ENCODE results near the gene BICD1.
A peak's percentile ranks its signal among the peaks of the same experiment; 100 is the strongest.

BICD1 gene

GRCh38 chr12:32307326-32307725 is 200.7 kb downstream of the BICD1 start:
- no peak overlapping the region for H3K4me2 ChIP-seq
- no peak overlapping the region for H3K4me3 ChIP-seq (IDR thresholded peaks at IDR 0.05; ENCODE audit: insufficient read depth, low read depth, low read length)
- no peak overlapping the region for H3K9ac ChIP-seq
- H2AFZ ChIP-seq (ENCODE audit: low read depth), result no peak overlapping the region
- H3K27me3 ChIP-seq (ENCODE audit: insufficient read depth, low read depth), result no peaks in the 10 kb centered on the region
- H4K20me1 ChIP-seq (ENCODE audit: insufficient read depth), result no peaks in the 10 kb centered on the region
- H3K79me2 ChIP-seq (ENCODE audit: insufficient read depth, low read depth), result no peaks in the 10 kb centered on the region
- H3K36me3 ChIP-seq (ENCODE audit: insufficient read depth), result no peaks in the 10 kb centered on the region
- H3K4me1 ChIP-seq (ENCODE audit: low read depth, poor library complexity, severe bottlenecking), result peaks cover 10% of the 10 kb centered on the region
- no peak for TF ChIP-seq CTCF (conservative IDR thresholded peaks at IDR 0.05; ENCODE audit: low read depth, low read length)
- H3K27ac ChIP-seq, result no peak overlapping the region

- Histone ChIP-seq H3K79me2 (ENCODE audit: insufficient read depth, low read depth) (no peaks in the 10 kb centered on the region), H3K27me3 (ENCODE audit: insufficient read depth, low read depth) (no peaks in the 10 kb centered on the region), H2AFZ (ENCODE audit: low read depth) (no peak overlapping the region), H3K4me3 (IDR thresholded peaks at IDR 0.05; ENCODE audit: insufficient read depth, low read depth, low read length) (no peak overlapping the region), H3K27ac (no peak overlapping the region), H3K36me3 (ENCODE audit: insufficient read depth) (no peaks in the 10 kb centered on the region), H3K9ac (no peak overlapping the region), H3K4me2 (no peak overlapping the region), H4K20me1 (ENCODE audit: insufficient read depth) (no peaks in the 10 kb centered on the region), H3K4me1 (ENCODE audit: low read depth, poor library complexity, severe bottlenecking) (peaks cover 7% of the 10 kb centered on the region)
- TF ChIP-seq CTCF (conservative IDR thresholded peaks at IDR 0.05; ENCODE audit: low read depth, low read length), result no peak
These were observed 203.4 kb downstream of the BICD1 start for GRCh38 chr12:32309811-32310736.

- no peak overlapping the region for H3K4me2 ChIP-seq
These were observed 205.5 kb downstream of the BICD1 start for GRCh38 chr12:32312049-32312670.

GRCh38 chr12:32322354-32322753 is 215.7 kb downstream of the BICD1 start:
- Histone ChIP-seq H3K79me2 (ENCODE audit: insufficient read depth, low read depth) (no peaks in the 10 kb centered on the region), H3K4me2 (no peak overlapping the region), H3K4me1 (ENCODE audit: low read depth, poor library complexity, severe bottlenecking) (no peaks in the 10 kb centered on the region), H3K4me3 (IDR thresholded peaks at IDR 0.05; ENCODE audit: insufficient read depth, low read depth, low read length) (no peak overlapping the region), H4K20me1 (ENCODE audit: insufficient read depth) (no peaks in the 10 kb centered on the region), H3K27me3 (ENCODE audit: insufficient read depth, low read depth) (no peaks in the 10 kb centered on the region), H3K9ac (no peak overlapping the region), H2AFZ (ENCODE audit: low read depth) (no peak overlapping the region), H3K36me3 (ENCODE audit: insufficient read depth) (no peaks in the 10 kb centered on the region), H3K27ac (no peak overlapping the region)
- TF ChIP-seq CTCF (conservative IDR thresholded peaks at IDR 0.05; ENCODE audit: low read depth, low read length), result no peak

More at GRCh38 chr12:32312049-32312670, 205.5 kb downstream of the BICD1 start:
- H3K36me3 ChIP-seq (ENCODE audit: insufficient read depth), result no peaks in the 10 kb centered on the region
- no peak overlapping the region for H3K4me3 ChIP-seq (IDR thresholded peaks at IDR 0.05; ENCODE audit: insufficient read depth, low read depth, low read length)
- TF ChIP-seq CTCF (conservative IDR thresholded peaks at IDR 0.05; ENCODE audit: low read depth, low read length), result peak; percentile 61
- H3K9ac ChIP-seq, result no peak overlapping the region
- H4K20me1 ChIP-seq (ENCODE audit: insufficient read depth), result no peaks in the 10 kb centered on the region
- H3K4me1 ChIP-seq (ENCODE audit: low read depth, poor library complexity, severe bottlenecking), result peaks cover 6% of the 10 kb centered on the region
- H3K79me2 ChIP-seq (ENCODE audit: insufficient read depth, low read depth), result no peaks in the 10 kb centered on the region
- no peaks in the 10 kb centered on the region for H3K27me3 ChIP-seq (ENCODE audit: insufficient read depth, low read depth)
- H2AFZ ChIP-seq (ENCODE audit: low read depth), result no peak overlapping the region
- no peak overlapping the region for H3K27ac ChIP-seq

All from KMS-11 (cell line).